GM21737 (cell line): ENCODE results near the gene STXBP4.

Source experiments
- ATAC-seq: cut with Tn5 transposase; IDR thresholded peaks from one replicate; pipeline ENCODE4 v1.9.1; 2021; ENCODE audit warnings: mild to moderate bottlenecking, moderate library complexity; ENCODE audit not compliant: unreplicated experiment

The STXBP4 gene

DNA sequence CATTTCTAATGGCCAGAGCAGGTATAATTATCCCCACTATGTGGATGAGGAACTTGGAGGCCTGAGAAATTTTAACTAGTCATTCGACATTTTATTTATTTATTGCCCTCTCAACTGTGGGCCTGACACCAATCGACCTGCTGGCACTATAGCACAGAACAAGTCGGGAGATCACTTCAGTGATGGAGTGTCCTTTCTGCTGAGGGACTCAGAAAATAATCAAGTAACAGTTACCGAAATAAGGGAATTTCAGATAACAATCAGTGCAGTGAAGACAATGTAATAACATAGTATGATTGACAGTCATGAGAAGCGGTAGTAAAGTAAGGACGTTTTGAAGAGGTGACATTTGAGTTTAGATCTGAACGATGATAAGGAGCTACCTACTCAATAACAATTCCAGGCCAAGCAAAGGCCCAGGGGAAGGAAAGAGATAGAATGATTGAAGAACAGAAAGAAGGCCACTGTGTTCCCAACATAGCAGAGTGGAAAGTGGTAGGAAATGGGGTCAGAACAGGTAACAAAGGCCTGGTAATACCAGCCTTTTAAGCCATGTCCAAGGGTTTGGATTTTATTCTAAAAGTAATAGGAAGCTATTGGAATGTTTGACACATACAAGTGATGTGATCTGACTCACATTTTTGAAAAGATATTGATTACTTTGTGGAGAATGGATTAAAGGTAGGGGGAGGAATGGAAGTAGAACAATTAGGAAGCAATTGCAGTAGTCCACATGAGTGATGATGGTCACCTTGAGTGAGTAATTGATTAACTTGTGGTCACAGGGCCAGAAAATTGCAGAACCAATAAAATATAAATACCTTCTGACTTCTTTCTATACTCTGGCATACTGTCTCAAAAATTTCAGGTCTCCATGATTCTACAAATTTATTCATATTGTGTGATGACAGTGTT is 1.4 kb downstream of the STXBP4 start:
- no peak for ATAC-seq

DNA sequence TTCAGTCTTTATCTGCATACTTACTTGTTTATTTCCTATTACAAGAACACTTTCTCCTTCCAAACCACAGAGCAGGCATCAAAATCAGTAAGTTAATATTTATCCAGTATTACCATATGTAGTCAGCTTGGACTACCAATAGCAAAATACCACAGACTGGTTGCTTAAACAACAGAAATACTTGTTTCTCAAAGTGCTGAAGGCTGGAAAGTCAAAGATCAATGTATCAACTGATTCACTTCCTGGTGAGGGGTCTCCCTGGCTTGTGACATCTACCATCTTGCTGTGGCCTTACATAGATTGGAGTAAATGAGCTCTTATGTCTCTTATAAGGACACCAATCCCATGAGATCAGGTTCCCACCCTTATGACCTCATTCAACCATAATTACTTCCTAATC is 2.6 kb downstream of the STXBP4 start:
- no peak for ATAC-seq

DNA sequence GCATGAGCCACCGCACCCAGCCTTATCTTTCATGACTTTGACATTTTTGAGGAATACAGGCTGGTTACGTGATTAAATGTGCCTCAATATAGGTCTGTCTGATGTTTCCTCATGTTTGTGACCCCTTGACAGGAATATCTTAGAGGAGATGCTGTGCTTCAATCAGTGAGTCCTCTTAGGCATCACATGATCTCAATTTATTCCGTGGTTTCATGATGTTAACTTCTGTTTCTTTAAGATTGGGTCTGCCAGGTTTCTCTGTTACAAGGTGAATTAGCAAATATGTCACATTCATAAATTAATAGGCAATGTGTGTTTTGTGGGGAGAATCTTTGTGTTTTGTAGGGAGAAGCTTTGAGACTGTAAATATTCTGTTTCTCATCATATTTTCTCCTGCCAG is 3.3 kb downstream of the STXBP4 start:
- no peak for ATAC-seq

DNA sequence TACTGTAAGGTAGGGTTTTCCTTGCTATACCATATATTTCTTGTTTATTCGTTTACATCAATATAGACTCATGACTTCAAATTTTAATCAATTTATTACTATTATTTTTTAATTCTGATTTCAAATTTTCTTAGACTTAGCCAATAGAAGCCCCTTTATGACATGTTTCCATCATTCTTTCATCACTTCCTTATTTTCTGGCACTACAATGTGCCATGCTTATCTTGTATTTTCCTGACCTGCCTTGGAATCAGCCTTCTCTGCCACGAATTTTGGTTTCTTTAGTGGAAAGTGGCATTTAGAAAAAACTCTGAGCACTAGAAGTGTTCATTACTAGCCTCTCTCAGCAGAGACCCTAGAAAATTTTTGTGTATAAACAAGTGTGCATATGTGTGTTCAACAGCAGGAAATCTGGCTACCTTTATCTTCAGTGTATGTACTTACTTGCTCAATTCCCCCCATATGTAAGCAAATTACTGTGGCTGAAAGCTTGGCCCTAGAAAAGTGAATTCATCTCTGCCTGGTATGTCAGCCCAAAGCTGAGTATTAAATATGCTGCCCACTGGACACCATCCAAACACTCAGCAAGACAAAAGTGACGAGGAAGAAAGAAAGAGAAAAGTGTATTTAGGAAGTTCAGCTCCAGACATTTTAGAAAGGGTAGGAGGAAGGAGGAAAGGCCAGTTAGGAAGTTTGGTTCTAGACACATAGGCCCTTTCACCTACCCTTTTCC is 4.0 kb downstream of the STXBP4 start:
- ATAC-seq, result no peak

DNA sequence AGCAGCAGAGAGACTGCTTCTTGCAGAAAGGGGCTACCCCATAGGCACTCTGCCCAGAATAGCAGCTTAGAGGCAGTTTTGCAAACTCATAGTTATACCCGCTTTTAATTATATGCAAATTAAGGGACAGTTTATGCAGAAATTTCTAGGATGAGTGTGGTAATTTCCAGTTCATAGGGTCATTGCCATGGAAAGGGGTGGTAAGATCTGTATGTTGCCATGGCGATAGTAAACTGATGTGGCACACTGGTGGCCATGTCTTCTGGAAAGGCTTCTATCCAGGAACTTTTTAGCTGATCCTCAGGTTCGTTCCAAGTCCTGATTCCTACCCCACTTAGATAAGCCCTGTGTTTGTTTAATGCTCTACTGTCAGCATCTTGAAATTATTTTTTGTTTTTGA is 6.2 kb downstream of the STXBP4 start:
- ATAC-seq, result no peak

DNA sequence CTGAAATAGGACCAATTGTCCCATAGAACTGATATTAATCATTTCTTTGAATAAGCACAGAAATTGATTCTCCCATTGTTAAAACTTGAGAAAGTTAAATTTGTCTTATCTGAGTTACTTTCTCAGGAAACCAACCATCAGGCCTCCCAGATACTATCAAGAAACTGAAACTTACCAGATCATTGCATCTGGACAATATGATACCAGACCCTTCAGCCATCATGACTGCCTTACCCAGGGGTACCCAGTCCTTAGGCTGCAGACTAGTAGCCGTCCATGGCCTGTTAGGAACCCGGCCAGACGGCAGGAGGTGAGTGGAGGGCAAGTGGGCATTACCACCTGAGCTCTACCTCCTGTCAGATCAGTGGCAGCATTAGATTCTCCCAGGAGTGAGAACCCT is 7.8 kb downstream of the STXBP4 start:
- no peak for ATAC-seq

DNA sequence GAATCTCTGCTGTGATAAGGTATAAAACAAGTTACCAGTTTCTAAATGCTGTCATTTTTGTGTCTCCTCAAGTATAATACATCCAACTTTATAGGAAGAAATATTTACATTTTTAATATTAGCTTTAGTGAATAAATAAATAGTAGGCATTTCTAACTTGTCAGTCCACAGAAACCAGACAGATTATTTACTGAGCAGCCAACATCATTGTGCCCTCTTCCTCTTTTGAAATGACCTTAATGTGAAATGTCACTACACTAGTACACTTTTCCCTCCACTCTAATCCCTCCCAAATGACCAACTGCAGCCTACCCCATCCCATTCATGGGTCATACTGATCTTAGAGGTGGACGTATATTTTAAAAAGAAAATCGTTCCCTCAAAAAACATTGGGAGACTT is 9.2 kb downstream of the STXBP4 start:
- no peak for ATAC-seq

DNA sequence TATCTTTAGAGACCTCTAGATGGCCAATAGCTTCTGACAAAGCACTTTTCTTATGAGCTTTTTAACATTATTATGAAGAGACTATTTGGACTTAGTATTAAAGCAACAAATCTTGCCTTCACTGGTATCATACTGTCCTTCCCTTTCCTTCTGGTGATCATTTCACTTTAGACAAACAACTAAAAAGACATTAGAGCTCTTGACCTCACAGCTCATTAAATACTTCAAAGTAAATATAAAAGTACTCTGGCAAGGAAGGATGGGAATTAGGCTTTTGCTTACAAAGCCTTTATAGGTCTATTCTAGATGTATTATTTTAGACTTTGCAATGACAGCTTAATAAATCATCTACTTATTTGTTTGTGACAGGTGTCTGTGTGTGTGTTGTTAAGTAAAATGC is 11.1 kb downstream of the STXBP4 start:
- no peak for ATAC-seq

DNA sequence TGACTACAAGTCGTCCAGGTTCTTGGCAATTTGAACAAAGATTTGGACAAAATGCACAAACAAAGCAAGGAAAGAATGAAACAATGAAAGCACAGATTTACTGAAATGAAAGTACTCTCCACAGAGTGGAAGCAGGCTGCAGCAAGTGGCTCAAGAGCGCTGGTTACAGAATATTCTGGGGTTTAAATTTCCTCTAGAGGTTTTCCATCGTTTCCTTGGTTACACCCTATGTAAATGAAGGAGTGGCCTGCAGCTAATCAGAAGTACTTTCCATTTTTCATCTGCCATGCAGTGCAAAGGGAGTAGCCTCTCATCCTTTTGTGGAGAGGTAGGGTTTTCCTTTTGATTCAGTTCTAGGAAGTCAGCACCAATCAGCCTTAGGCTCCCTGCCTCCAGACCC is 11.8 kb downstream of the STXBP4 start:
- ATAC-seq, result no peak

DNA sequence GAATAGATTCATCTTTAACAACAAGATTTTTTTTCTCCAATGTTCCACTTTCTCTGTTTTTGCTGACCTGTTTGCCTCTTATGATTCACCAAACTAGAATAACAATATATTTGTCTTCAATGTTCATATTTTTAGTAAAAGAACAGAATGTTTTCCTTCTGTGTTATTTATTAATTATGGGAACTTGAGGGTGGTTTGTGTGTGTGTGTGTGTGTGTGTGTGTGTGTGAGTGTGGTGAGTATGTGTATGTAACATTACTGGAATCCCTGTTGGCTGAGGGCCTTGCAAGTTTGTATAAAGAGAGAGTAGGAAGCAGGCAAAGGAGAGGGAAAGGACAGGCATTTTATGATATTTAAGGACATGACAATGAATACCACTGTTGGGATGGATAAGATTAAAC is 13.8 kb downstream of the STXBP4 start:
- no peak for ATAC-seq

DNA sequence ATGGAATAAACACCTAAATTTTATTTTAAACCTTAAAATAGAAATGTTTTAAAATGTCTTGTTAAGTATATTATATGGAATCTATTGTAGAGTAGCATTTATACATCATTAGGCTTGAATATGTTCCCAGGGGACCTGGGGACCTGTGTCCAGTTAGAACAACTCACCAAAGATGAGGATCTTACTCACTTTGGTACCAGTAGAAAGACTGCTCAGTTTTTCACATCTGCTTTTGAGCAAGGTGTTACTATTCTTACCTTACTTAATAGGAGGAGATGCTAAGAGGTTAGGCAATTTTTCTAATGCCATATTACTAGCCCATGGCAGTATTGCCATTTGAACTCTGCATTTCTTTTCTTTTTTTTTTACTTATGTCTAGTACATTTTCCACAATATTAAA is 14.7 kb downstream of the STXBP4 start:
- ATAC-seq, result no peak

DNA sequence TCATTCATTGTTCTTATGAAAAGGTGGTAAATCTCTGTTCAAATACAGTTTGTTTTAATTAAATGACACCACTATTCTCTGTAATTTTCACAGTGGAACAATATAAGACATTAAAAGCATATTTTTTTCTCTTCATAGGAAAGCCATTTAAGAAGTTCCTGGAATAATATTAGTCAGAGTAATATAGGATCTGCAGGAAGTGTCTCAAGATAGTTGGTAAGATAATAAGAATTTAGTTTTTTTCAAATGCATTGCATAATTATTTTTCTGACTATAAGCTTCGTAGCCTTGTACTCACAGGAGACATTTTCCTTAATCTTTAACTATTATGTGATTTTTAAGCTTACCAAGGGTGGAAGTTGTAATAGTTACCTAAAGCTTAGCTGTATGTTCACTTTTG is 16.9 kb downstream of the STXBP4 start:
- ATAC-seq, result no peak

DNA sequence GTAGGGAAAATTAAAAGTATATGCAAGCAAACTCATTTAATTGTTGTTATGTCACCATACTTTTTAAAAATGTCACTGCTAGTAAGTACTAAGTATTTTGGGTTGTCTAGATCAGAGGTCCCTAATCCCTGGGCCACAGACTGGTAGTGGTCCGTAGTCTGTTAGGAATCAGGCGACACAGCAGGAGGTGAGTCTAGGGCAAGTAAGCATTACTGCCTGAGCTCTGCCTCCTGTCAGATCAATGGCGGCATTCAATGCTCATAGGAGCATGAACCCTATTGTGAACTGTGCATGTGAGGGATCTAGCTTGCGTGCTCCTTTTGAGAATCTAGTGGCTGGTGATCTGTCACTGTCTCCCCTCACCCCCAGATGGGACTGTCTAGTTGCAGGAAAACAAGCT is 21.6 kb downstream of the STXBP4 start:
- no peak for ATAC-seq

DNA sequence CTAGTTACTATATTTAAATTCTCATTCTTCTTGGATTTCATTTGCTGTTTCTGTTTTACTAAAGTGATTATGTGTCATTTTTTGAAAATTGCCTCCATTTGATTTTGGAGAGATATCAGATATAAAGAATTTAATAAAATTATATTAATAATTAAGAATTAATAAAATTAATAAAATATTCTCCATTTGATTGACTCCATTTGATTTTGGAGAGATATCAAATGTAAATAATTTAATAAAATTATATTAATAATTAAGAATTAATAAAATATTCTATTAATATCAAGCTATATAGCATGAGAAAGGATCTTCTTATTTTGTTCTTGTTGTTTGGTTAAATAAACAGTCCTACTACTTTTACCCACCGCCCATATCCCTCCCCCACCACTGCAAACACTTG is 23.0 kb downstream of the STXBP4 start:
- no peak for ATAC-seq

DNA sequence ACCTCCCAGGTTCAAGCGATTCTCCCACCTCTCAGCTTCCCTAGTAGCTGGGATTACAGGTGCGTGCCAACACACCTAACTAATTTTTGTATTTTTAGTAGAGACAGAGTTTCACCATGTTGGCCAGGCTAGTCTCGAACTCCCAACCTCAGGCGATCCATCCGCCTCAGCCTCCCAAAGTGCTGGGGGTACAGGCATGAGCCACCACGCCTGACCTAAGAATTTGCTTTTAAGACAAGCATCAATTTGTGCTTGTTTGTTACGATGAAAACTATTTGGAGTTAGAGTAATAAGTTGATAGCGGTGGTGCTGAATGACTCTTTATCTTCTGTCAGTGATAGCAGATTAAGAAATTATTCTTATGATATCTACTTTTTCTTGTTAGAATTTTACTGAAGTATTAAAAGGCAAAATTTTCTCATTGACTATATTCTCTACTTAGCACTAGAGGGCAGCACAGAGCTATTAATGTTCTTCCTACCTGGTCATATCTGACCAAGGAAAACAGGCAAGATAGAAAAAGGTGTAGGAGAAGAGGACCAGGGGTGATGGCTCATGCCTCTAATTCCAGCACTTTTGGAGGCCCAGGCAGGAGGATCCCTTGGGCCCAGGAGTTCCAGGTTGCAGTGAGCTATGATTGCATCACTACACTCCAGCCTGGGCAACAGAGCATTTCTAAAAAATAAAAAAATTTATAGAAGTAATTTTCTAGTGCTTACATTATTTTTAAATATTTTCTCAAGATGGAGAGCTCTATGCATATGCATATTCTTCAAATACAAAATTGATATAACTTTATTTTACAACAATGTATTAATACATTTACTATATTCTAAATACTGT is 24.5 kb downstream of the STXBP4 start:
- peak; percentile 60 for ATAC-seq

DNA sequence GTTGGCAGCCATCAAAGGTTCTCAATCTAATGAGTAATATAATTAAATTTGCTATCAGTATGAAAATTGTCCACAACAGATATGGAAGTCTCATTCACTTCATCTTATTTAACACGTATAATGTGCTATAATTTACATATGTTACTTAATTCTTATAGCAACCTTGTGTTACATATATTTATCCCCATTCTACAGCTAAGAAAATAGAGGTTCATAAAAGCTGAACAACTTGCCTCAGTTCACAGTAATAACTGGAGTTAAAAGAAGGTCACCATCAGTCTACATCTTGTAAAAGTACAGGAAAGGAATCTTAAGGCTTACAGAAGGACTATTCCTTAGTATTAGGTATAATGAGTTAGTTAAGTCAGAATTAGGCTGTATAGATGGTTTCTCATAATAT is 27.9 kb downstream of the STXBP4 start:
- ATAC-seq, result no peak

DNA sequence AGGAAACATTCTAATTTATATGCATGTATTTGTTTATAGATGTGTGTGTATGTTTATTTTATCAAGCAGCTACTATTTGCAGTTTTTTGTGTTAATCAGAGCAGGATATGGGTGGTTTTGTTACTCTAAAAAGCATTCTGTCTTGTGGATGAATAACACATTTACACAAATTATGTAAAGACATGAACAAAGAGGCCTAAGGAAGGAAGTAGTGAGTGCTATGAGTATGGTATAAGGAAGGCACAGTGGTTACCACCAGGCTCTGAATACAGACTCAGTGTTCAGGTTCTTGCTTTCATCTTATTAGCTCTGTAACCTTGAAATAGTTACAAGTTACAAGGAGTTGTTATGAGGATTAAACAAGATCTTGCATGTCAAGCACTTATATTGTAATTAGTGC is 33.9 kb downstream of the STXBP4 start:
- no peak for ATAC-seq

DNA sequence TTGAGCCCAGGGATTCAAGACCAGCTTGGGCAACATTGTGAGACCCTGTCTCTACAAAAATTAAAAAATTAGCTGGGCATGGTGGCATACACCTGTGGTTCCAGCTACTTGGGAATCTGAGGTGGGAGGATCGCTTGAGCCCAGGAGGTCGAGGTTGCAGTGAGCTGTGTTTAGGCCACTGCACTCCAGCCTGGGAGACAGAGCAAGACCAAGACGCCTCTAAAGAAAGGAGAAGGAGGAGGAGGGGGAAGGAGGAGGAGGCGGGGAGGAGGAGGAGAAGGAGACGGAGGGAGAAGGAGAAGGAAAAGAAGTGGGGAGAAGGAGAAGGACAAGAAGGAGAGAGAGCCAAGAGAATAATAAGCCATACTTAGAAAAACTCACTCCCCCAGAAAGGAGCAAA is 35.9 kb downstream of the STXBP4 start:
- no peak for ATAC-seq

DNA sequence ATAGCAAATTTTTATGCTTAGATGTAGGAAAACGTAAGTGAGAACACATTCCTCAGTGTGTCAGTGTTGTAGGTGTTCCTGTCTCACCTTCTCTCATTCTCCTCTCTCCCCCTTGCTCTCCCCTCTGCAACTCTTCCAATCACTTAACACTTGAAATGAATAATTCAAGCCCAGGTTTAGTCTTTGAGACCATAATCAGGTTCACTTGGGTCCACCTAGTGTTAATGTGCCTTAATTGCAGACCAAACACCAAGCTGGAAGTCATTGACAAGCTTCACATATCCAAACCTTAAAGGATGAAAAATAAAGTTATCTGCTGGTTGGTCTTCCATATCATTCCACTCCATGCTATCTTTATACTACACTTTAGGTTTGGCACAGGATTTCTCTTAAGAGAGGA is 37.0 kb downstream of the STXBP4 start:
- ATAC-seq, result no peak

DNA sequence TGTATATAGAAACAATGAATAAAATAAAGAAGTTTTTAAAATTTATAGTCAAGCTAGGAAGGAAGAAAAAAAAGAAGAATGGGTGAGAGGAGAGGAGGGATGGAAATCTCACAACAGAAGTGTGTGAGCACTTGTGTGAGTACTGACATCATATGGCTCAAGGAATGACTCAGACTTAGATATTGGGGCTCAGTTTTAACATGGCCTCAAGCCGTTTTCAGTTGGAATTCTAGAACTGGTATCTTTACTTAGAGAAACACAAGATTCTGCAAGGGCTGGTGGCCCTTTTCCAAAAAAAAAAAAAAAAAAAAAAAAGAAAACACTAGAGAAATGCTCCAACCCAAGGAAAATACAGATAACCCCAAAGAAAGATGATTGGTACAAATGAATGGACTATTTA is 55.1 kb downstream of the STXBP4 start:
- no peak for ATAC-seq

DNA sequence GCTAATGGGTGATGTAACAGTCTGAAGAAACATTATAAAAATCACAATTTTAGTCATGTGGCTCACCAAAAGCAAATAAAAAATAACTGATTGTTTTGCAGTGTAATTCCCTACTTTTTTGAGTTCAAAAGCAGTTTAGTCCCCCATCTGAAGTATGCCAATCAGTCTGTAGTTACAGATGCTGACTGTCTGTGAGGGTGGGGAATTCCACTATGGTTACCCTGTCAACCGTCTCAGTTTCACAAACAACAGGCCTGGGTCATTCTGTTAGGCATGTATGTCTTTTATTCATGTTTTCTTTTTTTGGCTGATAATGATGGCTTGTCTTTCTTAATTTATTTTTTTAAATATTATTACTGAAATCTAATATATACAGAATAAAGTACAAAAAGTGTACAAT is 69.3 kb downstream of the STXBP4 start:
- peak; percentile 93 for ATAC-seq
